ENCODE measurements around the gene VIT.

DNA sequence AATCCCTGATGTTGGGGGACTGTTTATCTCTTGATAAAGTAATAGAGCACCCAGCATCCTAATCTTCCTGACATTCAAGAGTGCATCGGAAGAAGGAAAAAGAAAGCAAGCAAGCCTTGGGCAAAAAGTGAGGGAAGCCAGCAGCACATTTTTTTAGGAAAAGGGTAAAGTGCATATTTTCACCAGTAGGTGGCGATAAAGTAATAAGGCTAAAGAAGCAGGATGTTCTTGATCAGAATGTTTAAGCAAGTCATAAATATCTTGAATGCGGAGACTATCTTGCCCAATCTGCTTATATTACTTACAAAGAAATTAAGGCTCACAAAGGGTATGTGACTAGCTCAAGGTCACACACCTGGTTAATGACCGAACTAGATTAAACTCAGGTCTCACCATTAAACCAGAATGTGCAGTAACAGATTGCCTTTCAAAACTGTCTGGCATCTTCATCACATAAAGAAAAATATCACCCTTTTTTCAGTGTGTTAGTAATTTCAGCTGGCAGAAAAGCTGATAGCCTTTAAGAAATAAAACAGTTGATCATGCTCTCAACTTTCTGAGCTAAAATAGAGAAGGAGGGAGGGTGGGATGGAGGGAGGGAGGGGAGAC lies 83.8 kb downstream of the VIT start:
- TF ChIP-seq, protein P1, sequence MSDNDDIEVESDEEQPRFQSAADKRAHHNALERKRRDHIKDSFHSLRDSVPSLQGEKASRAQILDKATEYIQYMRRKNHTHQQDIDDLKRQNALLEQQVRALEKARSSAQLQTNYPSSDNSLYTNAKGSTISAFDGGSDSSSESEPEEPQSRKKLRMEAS (IDR thresholded peaks at IDR 0.05), result no peak
- TF ChIP-seq TAF1 (IDR thresholded peaks at IDR 0.05; ENCODE audit: low read depth) (no peak), RAD21 (IDR thresholded peaks at IDR 0.05; ENCODE audit: low read depth) (peak; percentile 77), EP300 (IDR thresholded peaks at IDR 0.05; ENCODE audit: borderline replicate concordance) (no peak), FOXM1 (IDR thresholded peaks at IDR 0.05; ENCODE audit: borderline replicate concordance, low read depth) (no peak), EGR1 (IDR thresholded peaks at IDR 0.05) (no peak), REST (IDR thresholded peaks at IDR 0.05; ENCODE audit: low read depth) (no peak), ZBTB7A (IDR thresholded peaks at IDR 0.05; ENCODE audit: low read depth) (no peak), NFIC (IDR thresholded peaks at IDR 0.05) (no peak), YY1 (IDR thresholded peaks at IDR 0.05; ENCODE audit: low read depth) (no peak), CREB1 (IDR thresholded peaks at IDR 0.05; ENCODE audit: low read depth) (no peak), TCF12 (IDR thresholded peaks at IDR 0.05; ENCODE audit: low read depth) (no peak), TEAD4 (IDR thresholded peaks at IDR 0.05) (no peak)
- TF ChIP-seq, protein P2, sequence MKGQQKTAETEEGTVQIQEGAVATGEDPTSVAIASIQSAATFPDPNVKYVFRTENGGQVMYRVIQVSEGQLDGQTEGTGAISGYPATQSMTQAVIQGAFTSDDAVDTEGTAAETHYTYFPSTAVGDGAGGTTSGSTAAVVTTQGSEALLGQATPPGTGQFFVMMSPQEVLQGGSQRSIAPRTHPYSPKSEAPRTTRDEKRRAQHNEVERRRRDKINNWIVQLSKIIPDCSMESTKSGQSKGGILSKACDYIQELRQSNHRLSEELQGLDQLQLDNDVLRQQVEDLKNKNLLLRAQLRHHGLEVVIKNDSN (IDR thresholded peaks at IDR 0.05), result no peak

All from Ishikawa (cell line).